IPS-15b (cell line): Measurements from ENCODE around the gene CLK3.
"Not testable (repeated sequence)": the region's sequence is repeated elsewhere in the genome, so short reads cannot be mapped to it uniquely, and the experiment has no call there.

Source experiments
- H3K27me3 ChIP-seq: one replicate; pipeline ENCODE4 v1.6.1; 2013; ENCODE audit warnings: low read length; ENCODE audit not compliant: control insufficient read depth, insufficient read depth
- H3K36me3 ChIP-seq: one replicate; pipeline ENCODE4 v1.6.1; 2013; ENCODE audit warnings: low read length; ENCODE audit not compliant: control insufficient read depth, insufficient read depth
- H3K4me1 ChIP-seq: one replicate; pipeline ENCODE4 v1.6.1; 2013; ENCODE audit warnings: mild to moderate bottlenecking, low read length; ENCODE audit not compliant: control insufficient read depth, insufficient read depth
- H3K4me3 ChIP-seq: one replicate; pipeline ENCODE4 v1.5.1; 2013; ENCODE audit warnings: low read depth, low read length
- H3K9ac ChIP-seq: one replicate; pipeline ENCODE4 v1.6.1; 2013; ENCODE audit warnings: low read depth, mild to moderate bottlenecking, low read length
- H3K9me3 ChIP-seq: one replicate; pipeline ENCODE4 v1.6.1; 2013; ENCODE audit warnings: mild to moderate bottlenecking, low read length; ENCODE audit not compliant: control insufficient read depth, insufficient read depth

The CLK3 gene

DNA sequence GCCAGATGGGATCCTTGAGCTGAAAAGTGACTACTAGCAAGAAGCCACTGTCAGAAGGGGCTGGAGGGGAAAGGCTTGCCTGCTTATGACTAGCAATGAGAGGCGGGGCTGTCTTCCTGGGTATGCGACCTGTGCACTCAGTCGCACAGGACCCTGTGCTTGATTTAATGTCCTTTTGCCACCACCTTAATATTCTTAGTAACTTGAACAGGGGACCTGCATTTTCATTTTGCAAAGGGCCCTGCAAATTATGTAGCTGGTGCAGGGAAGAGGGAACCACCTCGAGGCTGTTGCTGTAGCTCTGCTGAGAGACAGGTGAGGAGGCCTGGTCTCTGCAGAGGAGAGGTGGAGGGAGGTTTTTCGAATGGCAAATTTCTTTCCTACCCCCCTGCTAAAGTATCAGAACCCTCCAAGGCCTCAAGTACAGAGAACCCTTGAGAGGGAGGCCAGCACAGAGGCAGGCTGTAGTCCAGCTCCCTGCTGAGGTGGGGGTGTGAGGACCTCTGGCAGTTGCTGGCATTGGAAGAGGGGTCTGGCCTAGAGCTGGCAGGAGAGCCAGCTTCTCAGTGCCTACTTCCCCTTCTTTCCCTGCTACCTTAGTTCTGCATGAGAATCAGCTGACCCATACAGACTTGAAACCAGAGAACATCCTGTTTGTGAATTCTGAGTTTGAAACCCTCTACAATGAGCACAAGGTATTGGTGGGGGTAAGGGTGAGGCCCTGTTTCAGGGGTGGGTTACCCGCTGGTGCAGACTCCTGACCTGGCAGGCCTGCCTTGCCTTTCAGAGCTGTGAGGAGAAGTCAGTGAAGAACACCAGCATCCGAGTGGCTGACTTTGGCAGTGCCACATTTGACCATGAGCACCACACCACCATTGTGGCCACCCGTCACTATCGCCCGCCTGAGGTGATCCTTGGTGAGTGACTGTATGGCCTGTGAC lies 11.4 kb downstream of the CLK3 start:
- Histone ChIP-seq H3K9ac (no peak overlapping the region), H3K9me3 (no peaks in the 10 kb centered on the region), H3K4me1 (no peaks in the 10 kb centered on the region), H3K36me3 (peaks cover 80% of the 10 kb centered on the region), H3K4me3 (no peak overlapping the region), H3K27me3 (no peaks in the 10 kb centered on the region)

DNA sequence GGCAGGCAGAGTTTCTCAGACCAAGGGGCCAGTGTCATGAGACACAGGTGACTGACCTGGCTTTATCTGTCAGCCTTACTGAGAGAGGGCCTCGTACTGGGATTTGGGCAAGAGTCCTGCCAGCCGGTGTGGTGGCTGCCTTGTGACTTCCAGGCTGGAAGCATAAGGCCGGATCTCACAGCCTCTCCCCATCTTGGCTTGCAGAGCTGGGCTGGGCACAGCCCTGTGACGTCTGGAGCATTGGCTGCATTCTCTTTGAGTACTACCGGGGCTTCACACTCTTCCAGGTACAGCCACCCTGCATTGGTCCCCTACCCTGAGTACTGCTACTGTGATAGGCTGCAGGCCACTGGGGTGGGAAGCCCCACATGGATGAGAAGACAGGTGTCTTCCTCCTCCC lies 12.1 kb downstream of the CLK3 start:
- Histone ChIP-seq H3K9ac (no peak overlapping the region), H3K9me3 (no peaks in the 10 kb centered on the region), H3K36me3 (peaks cover 79% of the 10 kb centered on the region), H3K4me1 (no peaks in the 10 kb centered on the region), H3K4me3 (no peak overlapping the region), H3K27me3 (no peaks in the 10 kb centered on the region)

DNA sequence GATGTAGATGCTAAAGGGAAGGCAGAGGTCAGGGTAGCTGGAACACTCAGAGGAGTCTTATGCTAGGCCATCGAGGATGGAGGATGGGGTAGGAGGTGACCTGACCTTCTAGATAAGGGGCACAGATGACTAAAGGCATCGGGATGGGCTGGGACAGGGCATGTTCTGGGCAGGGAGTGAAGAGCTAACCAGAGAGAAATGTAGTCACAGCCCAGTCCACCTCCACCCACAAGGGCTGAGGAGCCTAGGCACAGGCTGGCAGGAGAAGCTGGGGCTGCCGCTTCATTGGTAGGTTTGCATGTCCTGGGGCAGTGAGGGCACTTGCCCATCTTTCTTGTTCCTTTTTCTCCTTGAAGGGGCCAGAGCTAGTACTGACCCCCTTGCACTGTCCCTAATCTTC lies 12.6 kb downstream of the CLK3 start:
- H3K4me3 ChIP-seq = no peak overlapping the region
- no peaks in the 10 kb centered on the region for H3K4me1 ChIP-seq
- H3K9ac ChIP-seq = no peak overlapping the region
- peaks cover 78% of the 10 kb centered on the region for H3K36me3 ChIP-seq
- H3K27me3 ChIP-seq = no peaks in the 10 kb centered on the region
- H3K9me3 ChIP-seq = no peaks in the 10 kb centered on the region

DNA sequence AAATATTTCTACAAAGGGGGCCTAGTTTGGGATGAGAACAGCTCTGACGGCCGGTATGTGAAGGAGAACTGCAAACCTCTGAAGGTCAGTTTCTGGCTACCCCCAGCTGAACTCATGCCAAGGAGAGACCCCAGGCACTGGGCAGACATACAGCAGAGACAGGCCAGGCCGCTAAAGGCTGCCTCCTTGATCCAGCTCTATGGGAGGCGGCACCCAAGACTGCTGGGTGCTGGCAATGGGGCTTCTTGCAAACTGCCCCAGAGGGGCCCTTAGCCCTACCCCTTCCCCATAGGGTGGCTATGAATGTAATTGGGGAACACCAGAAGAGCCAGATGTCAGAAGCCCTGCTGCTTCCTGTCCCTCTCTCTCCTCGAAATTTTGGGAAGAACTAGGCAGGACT lies 13.3 kb downstream of the CLK3 start:
- Histone ChIP-seq H3K4me3 (no peak overlapping the region), H3K4me1 (no peaks in the 10 kb centered on the region), H3K27me3 (no peaks in the 10 kb centered on the region), H3K36me3 (peaks cover 72% of the 10 kb centered on the region), H3K9ac (no peak overlapping the region), H3K9me3 (no peaks in the 10 kb centered on the region)

DNA sequence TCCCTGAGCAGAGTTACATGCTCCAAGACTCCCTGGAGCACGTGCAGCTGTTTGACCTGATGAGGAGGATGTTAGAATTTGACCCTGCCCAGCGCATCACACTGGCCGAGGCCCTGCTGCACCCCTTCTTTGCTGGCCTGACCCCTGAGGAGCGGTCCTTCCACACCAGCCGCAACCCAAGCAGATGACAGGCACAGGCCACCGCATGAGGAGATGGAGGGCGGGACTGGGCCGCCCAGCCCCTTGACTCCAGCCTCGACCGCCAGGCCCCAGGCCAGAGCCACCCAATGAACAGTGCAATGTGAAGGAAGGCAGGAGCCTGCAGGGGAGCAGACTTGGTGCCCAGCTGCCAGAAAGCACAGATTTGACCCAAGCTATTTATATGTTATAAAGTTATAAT lies 14.1 kb downstream of the CLK3 start:
- not testable (repeated sequence) for H3K27me3 ChIP-seq, H3K4me3 ChIP-seq, H3K9me3 ChIP-seq, H3K4me1 ChIP-seq, H3K9ac ChIP-seq
- peaks cover 68% of the 10 kb centered on the region for H3K36me3 ChIP-seq

DNA sequence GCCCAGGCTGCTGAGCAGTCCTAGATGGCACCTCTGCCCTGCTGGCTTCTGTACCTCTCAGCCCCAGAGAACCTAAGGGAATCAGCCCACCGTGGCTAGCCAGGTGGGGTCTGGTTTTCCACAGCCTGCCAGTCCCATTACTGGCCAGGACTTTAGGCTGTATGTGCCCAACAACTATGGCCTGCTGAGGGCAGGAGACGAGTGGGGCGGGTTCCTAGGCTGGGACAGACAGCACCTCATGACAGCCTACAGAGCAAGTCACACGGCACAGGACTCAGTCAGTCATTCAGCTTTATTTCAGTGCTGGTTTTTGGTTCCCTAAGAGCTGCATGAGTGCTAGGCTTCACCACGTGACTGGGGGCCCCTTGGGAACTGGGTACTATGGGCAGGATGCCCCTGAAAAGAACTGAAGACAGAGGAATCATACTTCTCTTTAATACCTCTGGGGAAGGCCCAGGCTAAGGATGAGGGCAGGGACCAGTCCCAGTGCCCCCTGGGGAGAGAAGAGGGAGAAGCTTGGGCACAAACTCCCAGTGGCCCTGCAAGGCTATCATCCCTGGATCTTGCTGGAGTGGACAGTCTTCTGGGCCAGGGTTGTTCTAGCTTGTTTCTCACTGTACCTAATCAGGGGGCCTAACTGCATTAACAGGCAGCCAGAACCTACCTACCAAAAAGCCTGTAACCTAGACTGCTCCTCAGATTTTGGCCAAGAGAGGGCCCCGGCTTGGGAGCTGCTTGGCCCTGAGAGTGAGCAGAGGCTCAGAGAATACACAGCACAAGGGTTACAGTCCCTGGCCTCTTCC lies 14.8 kb downstream of the CLK3 start:
- Histone ChIP-seq H3K27me3 (no peaks in the 10 kb centered on the region), H3K9me3 (no peaks in the 10 kb centered on the region), H3K4me3 (no peak overlapping the region), H3K36me3 (peaks cover 65% of the 10 kb centered on the region), H3K4me1 (no peaks in the 10 kb centered on the region), H3K9ac (no peak overlapping the region)

DNA sequence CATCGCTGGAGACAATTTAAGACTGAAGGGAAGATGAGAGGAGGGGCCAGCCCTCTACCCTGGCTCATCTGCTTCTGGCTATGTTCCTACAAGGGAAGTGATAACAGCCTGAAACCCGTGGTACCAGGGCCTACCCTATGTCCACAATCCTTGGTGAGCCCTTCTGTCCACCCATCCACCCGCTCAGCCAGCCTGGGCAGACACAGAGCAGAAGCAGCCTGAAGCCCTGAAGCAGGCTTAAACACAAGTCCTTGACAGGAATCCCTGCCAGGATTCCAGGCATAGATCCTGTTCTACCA lies 15.4 kb downstream of the CLK3 start:
- H3K27me3 ChIP-seq = no peaks in the 10 kb centered on the region
- H3K9ac ChIP-seq = no peak overlapping the region
- no peaks in the 10 kb centered on the region for H3K9me3 ChIP-seq
- peaks cover 63% of the 10 kb centered on the region for H3K36me3 ChIP-seq
- H3K4me3 ChIP-seq = no peak overlapping the region
- H3K4me1 ChIP-seq = no peaks in the 10 kb centered on the region

DNA sequence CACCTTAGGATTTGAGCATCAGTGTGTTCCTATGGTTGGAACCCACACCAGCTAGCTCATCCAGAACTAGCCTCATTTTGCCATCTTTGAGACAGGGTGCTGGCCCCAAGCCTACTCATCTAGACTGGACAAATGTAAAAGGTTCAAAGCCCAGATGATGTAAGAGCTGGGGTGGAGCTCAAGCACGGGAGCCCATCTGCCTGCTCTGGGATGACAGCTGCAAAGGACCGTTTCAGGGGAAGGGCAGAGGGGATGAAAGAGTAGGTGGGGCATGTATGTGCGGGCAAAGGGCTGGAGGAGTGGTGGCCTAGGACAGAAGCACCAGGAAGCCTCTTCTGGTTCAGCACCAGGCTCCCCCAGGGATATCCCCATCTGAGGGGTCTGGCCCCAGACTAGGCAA lies 15.8 kb downstream of the CLK3 start:
- Histone ChIP-seq H3K27me3 (no peaks in the 10 kb centered on the region), H3K4me3 (no peak overlapping the region), H3K9ac (no peak overlapping the region), H3K9me3 (no peaks in the 10 kb centered on the region), H3K36me3 (peaks cover 60% of the 10 kb centered on the region), H3K4me1 (no peaks in the 10 kb centered on the region)

DNA sequence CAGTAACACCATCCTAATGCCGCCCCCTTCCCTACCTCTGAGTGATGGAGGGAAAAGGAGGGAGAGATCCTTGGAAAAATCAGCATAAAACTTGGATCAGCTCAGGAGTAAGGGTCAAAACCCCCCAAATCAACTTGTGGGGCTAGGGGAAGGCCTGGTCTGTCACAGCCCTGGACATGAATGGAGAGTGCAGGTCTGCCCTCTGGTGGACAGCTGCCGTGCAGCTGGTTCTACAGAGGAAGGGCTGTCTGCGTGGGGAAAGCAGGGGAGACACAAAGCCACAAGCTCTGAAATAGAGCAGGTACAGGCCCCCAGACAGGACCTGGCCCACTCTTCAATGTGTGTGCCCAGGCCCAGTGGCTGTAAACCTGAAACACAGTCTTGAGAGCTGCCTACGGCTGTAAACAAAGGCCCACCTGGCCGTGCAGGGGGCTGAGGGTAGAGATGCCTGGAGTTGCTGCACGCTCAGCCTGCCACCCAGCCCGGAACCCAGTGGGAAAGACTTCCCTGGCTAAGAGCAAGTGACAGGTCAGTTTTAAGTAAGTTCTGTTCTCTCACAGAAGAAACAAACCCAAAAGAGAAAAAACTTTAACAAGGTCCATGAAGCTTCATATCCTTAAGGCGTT lies 16.4 kb downstream of the CLK3 start:
- H3K9ac ChIP-seq = no peak overlapping the region
- no peaks in the 10 kb centered on the region for H3K9me3 ChIP-seq
- no peaks in the 10 kb centered on the region for H3K27me3 ChIP-seq
- H3K36me3 ChIP-seq = peaks cover 64% of the 10 kb centered on the region
- no peak overlapping the region for H3K4me3 ChIP-seq
- no peaks in the 10 kb centered on the region for H3K4me1 ChIP-seq

DNA sequence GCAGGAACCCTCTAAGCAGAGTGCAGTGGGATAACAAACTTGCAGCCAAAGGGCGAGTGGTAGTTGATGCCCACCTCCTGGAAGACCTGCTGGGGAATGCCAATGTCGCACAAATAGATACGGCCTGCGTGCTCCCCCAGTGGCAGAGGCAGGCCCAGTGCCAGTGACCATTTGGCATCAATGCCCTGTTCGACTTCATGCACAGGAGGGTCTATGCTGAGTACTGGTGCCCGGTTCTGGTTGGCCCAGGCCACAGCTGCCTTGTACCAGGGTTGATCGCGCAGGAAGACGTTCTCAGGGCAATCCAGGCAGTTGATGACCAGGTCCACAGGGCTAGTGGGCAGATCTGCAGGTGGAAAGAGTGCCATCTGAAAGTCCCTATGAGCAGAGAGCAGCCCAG lies 17.0 kb downstream of the CLK3 start:
- no peak overlapping the region for H3K4me3 ChIP-seq
- no peaks in the 10 kb centered on the region for H3K9me3 ChIP-seq
- no peak overlapping the region for H3K9ac ChIP-seq
- H3K27me3 ChIP-seq = no peaks in the 10 kb centered on the region
- H3K4me1 ChIP-seq = no peaks in the 10 kb centered on the region
- H3K36me3 ChIP-seq = peaks cover 60% of the 10 kb centered on the region

DNA sequence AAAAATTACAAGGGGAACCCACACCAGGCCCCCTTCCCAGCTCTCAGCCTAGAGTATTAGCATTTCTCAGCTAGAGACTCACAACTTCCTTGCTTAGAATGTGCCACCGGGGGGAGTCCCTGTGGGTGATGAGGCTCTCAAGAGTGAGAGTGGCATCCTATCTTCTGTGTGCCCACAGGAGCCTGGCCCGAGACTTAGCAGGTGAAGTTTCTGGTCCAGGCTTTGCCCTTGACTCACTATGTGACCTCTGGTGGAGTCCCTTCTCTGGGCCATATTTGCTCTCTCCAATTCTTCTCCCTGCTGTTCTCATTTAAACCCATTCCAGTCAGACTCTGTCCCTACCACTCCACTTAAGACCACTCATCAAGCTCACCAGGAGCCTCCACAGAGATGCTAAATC lies 18.1 kb downstream of the CLK3 start:
- Histone ChIP-seq H3K9me3 (no peaks in the 10 kb centered on the region), H3K9ac (no peak overlapping the region), H3K27me3 (no peaks in the 10 kb centered on the region), H3K4me1 (no peaks in the 10 kb centered on the region), H3K4me3 (no peak overlapping the region), H3K36me3 (peaks cover 51% of the 10 kb centered on the region)

DNA sequence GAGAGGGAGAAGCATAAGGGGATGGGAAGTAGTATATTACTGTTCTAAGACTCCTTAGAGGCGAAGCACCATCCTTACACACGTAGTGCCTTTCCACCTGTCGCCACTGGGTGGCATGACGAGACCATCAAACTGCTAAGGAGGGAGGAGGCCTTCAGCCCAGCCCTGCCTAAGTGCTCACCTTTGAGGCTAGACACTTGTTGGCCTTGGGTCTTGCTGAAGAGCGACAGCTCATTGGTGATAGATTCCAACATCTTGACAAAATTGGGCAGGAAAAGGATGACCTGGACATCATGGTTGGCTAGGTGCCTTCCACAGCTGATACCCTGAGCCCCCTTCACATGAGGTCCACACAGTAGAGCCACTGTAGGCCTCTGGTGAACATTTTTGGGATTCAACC lies 19.6 kb downstream of the CLK3 start:
- Histone ChIP-seq H3K4me3 (no peak overlapping the region), H3K36me3 (peaks cover 56% of the 10 kb centered on the region), H3K9me3 (no peaks in the 10 kb centered on the region), H3K9ac (no peak overlapping the region), H3K4me1 (no peaks in the 10 kb centered on the region), H3K27me3 (no peaks in the 10 kb centered on the region)
